NCI-H82 (cell line): ENCODE data around the gene MYF6.
A peak's percentile ranks its signal among the peaks of the same experiment; 100 is the strongest.

ENCODE experiments used
- DNase-seq: peaks from one replicate; lab custom pipeline; 2025; lab: John Stamatoyannopoulos, UW

MYF6 gene

GRCh38 chr12:80707830-80708258 lies 410 bp downstream of the MYF6 start:
- no peak for DNase-seq

DNA sequence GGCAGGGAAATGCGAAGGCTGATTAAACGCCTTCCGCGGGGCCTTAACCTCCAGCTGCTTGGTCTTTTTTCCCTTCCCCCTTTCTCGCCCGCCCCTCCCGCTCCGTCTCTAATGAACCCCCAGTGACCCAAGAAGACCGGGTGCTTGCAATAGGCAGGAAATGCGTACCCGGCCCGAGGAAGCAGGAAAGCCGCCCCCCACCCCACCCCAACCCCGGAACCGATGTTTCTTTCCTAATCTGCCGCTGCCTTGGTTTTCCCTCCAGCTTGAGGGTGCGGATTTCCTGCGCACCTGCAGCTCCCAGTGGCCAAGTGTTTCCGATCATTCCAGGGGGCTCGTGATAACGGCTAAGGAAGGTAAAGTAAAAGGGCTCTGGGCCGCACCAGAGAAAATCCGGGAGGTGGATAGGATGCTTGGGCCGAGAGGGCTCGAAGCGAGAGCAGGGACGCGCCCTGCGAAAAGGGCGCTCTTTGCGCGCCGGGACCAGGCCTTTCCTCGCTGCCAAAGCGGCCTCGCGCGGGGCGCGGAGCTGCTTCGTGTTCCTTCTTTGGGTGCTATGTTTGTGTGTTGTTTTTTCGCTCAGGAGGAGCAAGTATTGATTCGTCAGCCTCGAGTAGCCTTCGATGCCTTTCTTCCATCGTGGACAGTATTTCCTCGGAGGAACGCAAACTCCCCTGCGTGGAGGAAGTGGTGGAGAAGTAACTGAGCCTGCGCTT lies 983 bp downstream of the MYF6 start:
- no peak for DNase-seq

- DNase-seq: no peak
These were observed 1.5 kb downstream of the MYF6 start for GRCh38 chr12:80708975-80709328.

DNA sequence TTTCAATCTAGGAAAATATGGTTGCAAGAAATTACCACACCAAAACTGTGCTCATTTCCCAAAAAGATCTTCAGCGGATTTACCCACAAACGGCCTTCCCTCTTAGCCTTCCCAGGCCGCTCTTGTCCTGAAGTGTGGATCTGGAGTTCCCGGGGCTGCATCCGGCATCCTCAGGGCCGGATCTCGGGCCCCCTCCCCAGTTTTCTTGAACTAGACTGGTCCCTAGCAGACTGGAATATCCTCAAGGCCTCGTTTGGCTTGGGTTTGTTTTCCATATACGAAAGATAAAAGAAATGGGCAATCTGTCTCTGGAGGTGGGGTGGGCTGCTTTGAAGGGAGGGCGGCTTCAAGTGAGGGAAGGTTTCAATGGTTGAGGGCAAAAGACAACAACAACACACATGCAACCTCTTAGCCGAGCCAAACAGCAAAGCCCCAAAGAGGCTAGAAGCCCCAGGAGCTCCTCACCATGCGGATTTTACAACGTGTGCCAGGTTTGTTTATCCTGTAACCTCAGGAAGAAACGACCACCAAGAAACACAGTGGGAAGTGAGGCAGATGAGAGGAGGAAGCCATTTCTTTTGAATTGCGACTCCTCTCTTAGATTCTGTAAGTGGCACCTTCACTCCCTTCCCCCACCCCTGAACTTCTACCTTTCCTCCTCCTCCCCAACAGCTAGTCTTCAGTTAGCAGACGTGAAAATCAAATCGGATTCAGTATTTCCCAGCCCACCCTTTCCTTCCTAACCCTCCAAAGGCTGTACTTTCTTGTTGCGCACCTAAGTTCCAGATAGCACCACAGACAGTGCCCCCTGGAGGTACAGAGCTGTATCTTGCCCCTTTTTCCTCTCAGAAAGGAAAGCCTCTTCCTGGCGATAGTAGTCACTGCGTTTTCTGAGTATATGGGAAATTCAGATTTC lies 2.6 kb downstream of the MYF6 start:
- peak; percentile 13 for DNase-seq

DNA sequence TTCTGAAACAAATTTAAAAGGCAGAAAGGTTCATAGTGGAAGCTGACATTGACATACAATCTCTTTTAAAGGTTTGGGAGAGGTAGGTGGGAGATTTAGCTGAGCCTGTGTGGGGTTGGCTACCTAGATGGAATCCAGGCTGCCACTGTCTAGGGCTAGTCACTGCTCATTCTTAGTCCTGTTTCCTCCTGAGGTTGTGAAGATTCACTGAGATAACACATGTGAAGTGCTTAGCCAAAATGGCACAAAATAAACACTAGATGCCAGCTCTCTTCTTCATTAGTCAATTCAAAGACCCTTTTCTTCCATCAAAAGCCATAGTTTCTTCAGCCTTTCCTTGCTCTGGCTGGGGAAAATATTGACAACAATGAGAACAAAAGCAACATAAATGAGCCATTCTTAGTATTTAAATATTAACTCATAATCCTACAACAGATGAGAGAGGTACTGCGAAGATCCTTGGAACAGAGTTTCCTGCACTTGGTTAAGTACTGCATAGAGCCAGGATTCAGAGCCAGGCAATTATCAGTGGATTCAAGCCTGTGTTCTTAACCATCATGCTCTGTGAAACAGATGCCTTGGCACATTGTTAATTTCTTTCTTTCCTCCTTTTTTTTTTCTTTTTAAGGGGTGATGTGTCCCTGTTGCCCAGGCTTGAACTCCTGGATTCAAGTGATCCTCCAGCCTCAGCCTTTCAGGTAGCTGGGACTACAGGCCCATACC lies 3.5 kb downstream of the MYF6 start:
- DNase-seq: no peak

DNA sequence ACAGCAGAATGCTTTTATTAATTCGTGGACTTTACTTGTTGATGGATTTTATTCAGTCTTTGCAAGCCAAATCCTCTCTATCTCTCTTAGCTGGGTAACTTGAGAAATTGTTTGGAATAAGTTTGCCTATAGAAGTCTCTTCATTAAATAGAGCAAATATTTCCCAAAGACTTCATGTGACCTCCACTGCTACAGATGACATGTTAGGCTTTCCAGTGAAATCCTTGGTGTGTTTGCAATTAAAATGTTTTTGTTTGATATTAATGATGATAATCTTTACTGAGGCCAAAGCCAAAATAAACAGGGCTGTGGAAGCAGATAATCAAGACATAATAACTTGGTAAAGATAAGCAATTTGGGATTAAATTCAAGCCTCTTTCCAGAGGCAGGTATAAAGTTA lies 4.4 kb downstream of the MYF6 start:
- no peak for DNase-seq

DNA sequence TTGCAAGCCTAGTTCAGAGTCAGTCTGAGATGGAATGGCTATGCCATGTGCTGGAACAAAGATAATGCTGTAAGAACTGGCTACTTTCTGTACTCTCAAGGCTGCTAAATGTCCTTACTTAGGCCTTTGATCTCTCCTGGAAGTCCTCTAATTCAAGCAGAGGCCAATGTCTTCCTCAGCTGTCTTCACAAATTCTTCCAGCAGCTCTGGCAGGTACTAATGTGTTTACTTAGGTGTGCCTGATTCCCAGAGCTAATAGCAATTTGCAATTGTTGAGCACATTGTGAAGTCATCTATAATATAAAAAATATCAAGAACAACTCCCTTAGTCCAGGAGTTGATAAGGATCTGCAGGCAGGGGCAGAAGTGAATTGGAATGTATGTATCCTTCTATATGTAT lies 5.4 kb downstream of the MYF6 start:
- no peak for DNase-seq

DNA sequence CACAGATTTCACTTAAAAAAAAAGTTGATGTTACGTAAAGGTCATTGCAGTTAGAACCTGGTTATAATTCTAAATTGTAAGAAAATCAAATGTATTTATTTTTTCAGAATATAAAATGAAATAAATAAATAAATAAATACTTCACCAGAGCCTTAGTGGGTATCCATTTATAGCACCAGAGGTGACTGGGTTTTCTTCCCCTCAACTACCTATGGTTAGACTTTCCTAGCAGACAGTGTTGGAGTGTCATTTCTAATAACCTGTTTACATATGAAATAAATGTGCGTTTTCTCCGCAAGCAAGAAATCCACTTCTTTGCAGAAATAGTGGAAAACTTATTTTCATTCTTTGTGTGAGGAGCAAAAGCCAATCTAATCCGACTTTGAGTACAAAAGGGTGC lies 6.0 kb downstream of the MYF6 start:
- DNase-seq: no peak

- no peak for DNase-seq
These were observed 6.6 kb downstream of the MYF6 start for GRCh38 chr12:80714055-80714454.

DNA sequence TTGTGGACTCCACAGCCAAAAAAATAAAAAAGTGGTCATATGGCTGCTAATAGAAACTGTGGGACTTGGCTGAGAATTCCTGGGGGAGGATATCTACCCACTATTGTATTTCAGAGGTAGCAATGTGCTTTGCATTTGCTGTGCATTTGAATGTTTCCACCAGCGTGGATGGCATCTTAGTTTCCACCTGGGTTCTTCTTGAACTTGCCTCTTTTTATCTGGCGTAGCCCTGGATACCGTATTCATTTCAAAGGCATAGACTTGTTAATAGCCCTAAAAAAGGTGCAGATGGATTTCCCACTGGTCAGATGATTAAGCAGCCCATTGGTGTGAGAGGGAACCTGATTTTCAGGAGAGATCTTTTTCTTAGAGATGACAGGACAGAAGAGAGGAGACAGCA lies 7.4 kb downstream of the MYF6 start:
- DNase-seq: no peak

GRCh38 chr12:80715713-80716249 lies 8.3 kb downstream of the MYF6 start:
- peak; percentile 41 for DNase-seq

DNA sequence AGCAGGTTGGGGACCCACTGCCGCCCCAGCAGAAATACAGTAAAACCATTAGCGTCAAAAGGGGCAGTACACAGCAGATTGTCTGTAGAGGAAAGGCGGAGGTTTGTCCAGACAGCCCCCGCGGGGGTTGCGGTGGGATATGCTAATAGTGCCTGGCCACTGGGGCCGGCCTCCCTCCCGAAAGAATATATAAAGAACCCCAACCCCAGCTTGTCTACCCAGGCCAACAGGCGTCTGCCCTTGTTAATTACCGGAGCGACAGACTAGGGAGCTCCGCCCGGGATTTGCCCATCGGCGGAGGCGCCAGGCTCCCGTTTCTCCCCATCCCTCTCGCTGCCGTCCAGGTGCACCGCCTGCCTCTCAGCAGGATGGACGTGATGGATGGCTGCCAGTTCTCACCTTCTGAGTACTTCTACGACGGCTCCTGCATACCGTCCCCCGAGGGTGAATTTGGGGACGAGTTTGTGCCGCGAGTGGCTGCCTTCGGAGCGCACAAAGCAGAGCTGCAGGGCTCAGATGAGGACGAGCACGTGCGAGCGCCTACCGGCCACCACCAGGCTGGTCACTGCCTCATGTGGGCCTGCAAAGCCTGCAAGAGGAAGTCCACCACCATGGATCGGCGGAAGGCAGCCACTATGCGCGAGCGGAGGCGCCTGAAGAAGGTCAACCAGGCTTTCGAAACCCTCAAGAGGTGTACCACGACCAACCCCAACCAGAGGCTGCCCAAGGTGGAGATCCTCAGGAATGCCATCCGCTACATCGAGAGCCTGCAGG lies 9.4 kb downstream of the MYF6 start, which contains the start of gene MYF5:
Gene MYF5, plus strand, starts transcription at position 217 of the 774 bp plus-strand sequence. Its CDS starts 152 bp downstream, at position 369.
- DNase-seq: no peak

- no peak for DNase-seq
These were observed 10.4 kb downstream of the MYF6 start for GRCh38 chr12:80717856-80718255.

GRCh38 chr12:80720516-80720915 lies 13.1 kb downstream of the MYF6 start:
- DNase-seq: no peak

GRCh38 chr12:80721326-80721725 lies 13.9 kb downstream of the MYF6 start:
- no peak for DNase-seq

DNA sequence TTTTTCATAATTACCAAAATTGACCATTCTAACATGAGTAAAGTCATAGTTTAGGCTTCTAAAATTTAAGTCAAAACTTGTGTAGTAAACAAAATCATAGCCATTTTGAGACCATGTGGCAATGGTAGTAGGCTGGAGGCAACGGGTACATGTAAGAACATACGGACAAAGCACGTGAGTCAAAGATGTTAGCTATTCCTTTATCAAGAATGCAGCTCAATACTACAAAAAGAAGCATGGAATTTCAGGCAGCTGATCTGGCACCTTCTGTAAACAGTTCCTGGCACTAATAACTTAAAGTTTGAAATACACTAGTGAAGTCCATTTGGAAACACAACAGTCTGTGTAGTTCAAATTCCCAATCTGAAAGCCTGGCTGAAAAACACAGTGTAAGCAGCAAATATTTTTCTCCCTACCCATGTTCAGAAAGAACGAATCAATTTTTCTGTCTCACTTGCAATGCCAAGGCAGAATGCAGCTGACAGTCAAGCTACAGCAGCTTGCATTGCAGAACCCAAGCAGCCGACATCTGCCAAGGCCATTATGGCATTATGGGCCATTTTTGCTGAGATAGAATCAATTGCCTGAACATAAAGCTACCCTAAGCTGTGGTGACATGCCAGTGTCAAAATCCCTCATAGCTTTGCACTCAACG lies 38.5 kb downstream of the MYF6 start:
- DNase-seq: peak; percentile 57

- DNase-seq: no peak
These were observed 40.4 kb downstream of the MYF6 start for GRCh38 chr12:80747800-80748199.

- DNase-seq: no peak
These were observed 42.0 kb downstream of the MYF6 start for GRCh38 chr12:80749456-80749855.

- no peak for DNase-seq
These were observed 45.0 kb downstream of the MYF6 start for GRCh38 chr12:80752464-80752863.

GRCh38 chr12:80754274-80754673 lies 46.8 kb downstream of the MYF6 start:
- DNase-seq: peak; percentile 34

GRCh38 chr12:80756875-80757274 lies 49.4 kb downstream of the MYF6 start:
- DNase-seq: no peak
